HUES48 (cell line): Measurements from ENCODE around the gene ATRNL1.
"Not testable (repeated sequence)": the region's sequence is repeated elsewhere in the genome, so short reads cannot be mapped to it uniquely, and the experiment has no call there.

Source experiments
- H3K27ac ChIP-seq: one replicate; pipeline ENCODE4 v1.7.0; 2013; ENCODE audit warnings: low read depth, low read length, inconsistent platforms
- H3K27me3 ChIP-seq: 2 replicates; pipeline ENCODE4 v1.6.1; 2013; ENCODE audit warnings: mild to moderate bottlenecking, low read length; ENCODE audit not compliant: control insufficient read depth, insufficient read depth
- H3K36me3 ChIP-seq: 2 replicates; pipeline ENCODE4 v1.6.1; 2013; ENCODE audit warnings: low read length; ENCODE audit not compliant: control insufficient read depth, insufficient read depth
- H3K4me1 ChIP-seq: 2 replicates; pipeline ENCODE4 v1.6.1; 2013; ENCODE audit warnings: mild to moderate bottlenecking, low read length; ENCODE audit not compliant: control insufficient read depth, insufficient read depth
- H3K4me3 ChIP-seq: 2 replicates; pipeline ENCODE4 v1.5.1; 2013; ENCODE audit warnings: mild to moderate bottlenecking, low read depth, low read length
- H3K9ac ChIP-seq: 2 replicates; pipeline ENCODE4 v1.6.1; 2013; ENCODE audit warnings: mild to moderate bottlenecking, low read depth, low read length, moderate library complexity
- H3K9me3 ChIP-seq: 2 replicates; pipeline ENCODE4 v1.6.1; 2013; ENCODE audit warnings: low read length; ENCODE audit not compliant: control insufficient read depth, insufficient read depth

The ATRNL1 gene

GRCh38 chr10:115527682-115528081 is 434.5 kb downstream of the ATRNL1 start:
- not testable (repeated sequence) for H3K4me3 ChIP-seq, H3K27ac ChIP-seq, H3K27me3 ChIP-seq, H3K9ac ChIP-seq, H3K9me3 ChIP-seq, H3K4me1 ChIP-seq, H3K36me3 ChIP-seq

- H3K4me3 ChIP-seq, H3K9ac ChIP-seq, H3K27ac ChIP-seq, H3K36me3 ChIP-seq, H3K27me3 ChIP-seq, H3K9me3 ChIP-seq, H3K4me1 ChIP-seq: not testable (repeated sequence)
Measured at GRCh38 chr10:115536401-115536800, 443.2 kb downstream of the ATRNL1 start.

GRCh38 chr10:115539142-115539762 is 446.1 kb downstream of the ATRNL1 start:
- H3K36me3 ChIP-seq, result no peaks in the 10 kb centered on the region
- no peaks in the 10 kb centered on the region for H3K4me1 ChIP-seq
- H3K27me3 ChIP-seq, result no peaks in the 10 kb centered on the region
- H3K4me3 ChIP-seq, result no peak overlapping the region
- no peak overlapping the region for H3K27ac ChIP-seq
- no peak overlapping the region for H3K9ac ChIP-seq
- H3K9me3 ChIP-seq, result peaks cover 7% of the 10 kb centered on the region

DNA sequence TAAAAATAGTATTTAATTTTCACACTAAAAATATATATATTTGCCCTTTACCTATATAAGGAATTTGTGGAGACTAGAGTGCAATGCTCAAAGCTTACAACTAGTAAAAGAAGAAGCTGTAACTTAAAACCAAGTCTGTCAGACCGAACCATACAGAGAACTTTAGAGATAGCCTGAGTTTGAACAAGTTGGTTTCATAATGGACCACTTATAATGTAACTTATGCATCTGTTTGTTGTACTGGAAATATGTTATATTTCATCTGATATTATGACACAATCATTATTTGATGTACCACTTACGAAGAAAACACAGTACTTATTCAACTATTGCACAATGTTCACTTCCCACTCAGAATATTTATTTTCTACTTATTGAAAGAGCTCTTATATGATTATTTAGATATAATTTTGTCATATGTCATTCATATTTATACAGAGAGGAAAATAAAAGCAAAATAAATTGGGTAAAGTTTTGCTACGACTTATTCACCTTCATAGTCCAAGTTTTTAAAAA is 462.8 kb downstream of the ATRNL1 start:
- H3K27ac ChIP-seq, result no peak overlapping the region
- H3K27me3 ChIP-seq, result no peaks in the 10 kb centered on the region
- H3K4me3 ChIP-seq, result no peak overlapping the region
- no peaks in the 10 kb centered on the region for H3K9me3 ChIP-seq
- no peak overlapping the region for H3K9ac ChIP-seq
- H3K4me1 ChIP-seq, result peaks cover 9% of the 10 kb centered on the region; the same call in 1 of the 2 replicates
- no peaks in the 10 kb centered on the region for H3K36me3 ChIP-seq

DNA sequence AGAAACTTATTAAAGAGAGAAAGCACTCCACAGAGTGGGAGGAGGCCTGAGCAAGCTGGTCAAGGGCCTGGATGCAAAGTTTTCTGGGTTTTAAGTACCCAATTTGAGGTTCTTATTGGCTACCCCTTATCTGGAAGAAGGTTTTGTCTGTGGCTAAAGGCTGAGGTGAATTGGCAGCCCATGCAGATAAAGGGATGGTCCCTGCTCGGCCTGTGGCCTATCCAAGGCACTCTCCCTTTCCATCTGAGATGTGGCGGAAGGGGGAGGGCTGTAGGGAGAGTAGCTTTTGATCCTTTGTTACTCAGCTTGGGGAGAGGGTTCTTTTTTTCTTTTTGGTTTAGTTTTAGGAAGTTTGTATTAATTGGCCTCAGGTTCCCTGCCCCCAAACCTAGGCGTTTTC is 465.1 kb downstream of the ATRNL1 start:
- Histone ChIP-seq H3K27ac (no peak overlapping the region), H3K9me3 (no peaks in the 10 kb centered on the region), H3K4me1 (peaks cover 9% of the 10 kb centered on the region; the same call in 1 of the 2 replicates), H3K4me3 (no peak overlapping the region), H3K36me3 (no peaks in the 10 kb centered on the region), H3K27me3 (no peaks in the 10 kb centered on the region), H3K9ac (no peak overlapping the region)

- H3K4me3 ChIP-seq, result no peak overlapping the region
- no peaks in the 10 kb centered on the region for H3K27me3 ChIP-seq
- H3K27ac ChIP-seq, result no peak overlapping the region
- no peak overlapping the region for H3K9ac ChIP-seq
- no peaks in the 10 kb centered on the region for H3K36me3 ChIP-seq
- no peaks in the 10 kb centered on the region for H3K9me3 ChIP-seq
- H3K4me1 ChIP-seq, result no peaks in the 10 kb centered on the region
Measured at GRCh38 chr10:115566867-115567266, 473.7 kb downstream of the ATRNL1 start.

GRCh38 chr10:115572740-115573455 is 479.7 kb downstream of the ATRNL1 start:
- H3K4me1 ChIP-seq, result no peaks in the 10 kb centered on the region
- no peaks in the 10 kb centered on the region for H3K36me3 ChIP-seq
- no peak overlapping the region for H3K9ac ChIP-seq
- no peak overlapping the region for H3K27ac ChIP-seq
- no peaks in the 10 kb centered on the region for H3K27me3 ChIP-seq
- H3K4me3 ChIP-seq, result no peak overlapping the region; the same call in 1 of the 2 replicates
- no peaks in the 10 kb centered on the region for H3K9me3 ChIP-seq

DNA sequence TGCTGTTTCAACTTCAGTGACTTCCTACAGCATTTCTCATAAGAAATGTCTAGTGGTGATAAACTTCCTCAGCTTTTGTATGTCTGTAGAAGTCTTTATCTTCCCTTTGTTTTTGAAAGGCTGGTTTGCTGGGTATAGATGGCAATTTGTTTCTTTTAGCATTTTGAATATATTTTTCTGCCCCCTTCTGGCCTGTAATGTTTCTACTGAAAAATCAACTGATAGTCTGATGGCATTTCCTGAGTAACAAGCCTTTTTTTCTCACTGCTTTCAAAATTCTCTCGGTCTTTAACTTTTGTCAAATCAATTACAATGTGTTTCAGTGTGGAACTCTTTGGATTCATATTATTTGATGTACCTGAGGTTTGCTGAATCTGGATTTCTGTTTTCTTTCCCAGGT is 487.1 kb downstream of the ATRNL1 start:
- H3K9me3 ChIP-seq, result no peaks in the 10 kb centered on the region
- H3K4me3 ChIP-seq, result no peak overlapping the region
- no peak overlapping the region for H3K27ac ChIP-seq
- no peaks in the 10 kb centered on the region for H3K4me1 ChIP-seq
- no peaks in the 10 kb centered on the region for H3K27me3 ChIP-seq
- no peak overlapping the region for H3K9ac ChIP-seq
- H3K36me3 ChIP-seq, result no peaks in the 10 kb centered on the region

GRCh38 chr10:115593060-115593459 is 499.9 kb downstream of the ATRNL1 start:
- Histone ChIP-seq H3K4me1 (no peaks in the 10 kb centered on the region), H3K27me3 (no peaks in the 10 kb centered on the region)

GRCh38 chr10:115604627-115605026 is 511.5 kb downstream of the ATRNL1 start:
- H3K4me1 ChIP-seq, result no peaks in the 10 kb centered on the region
- no peaks in the 10 kb centered on the region for H3K9me3 ChIP-seq
- no peaks in the 10 kb centered on the region for H3K27me3 ChIP-seq
- H3K4me3 ChIP-seq, result no peak overlapping the region
- H3K27ac ChIP-seq, result no peak overlapping the region
- H3K36me3 ChIP-seq, result no peaks in the 10 kb centered on the region
- no peak overlapping the region for H3K9ac ChIP-seq

More at GRCh38 chr10:115593060-115593459, 499.9 kb downstream of the ATRNL1 start:
- no peak overlapping the region for H3K9ac ChIP-seq
- no peak overlapping the region for H3K4me3 ChIP-seq
- H3K9me3 ChIP-seq, result no peaks in the 10 kb centered on the region
- H3K27ac ChIP-seq, result no peak overlapping the region
- no peaks in the 10 kb centered on the region for H3K36me3 ChIP-seq

- Histone ChIP-seq H3K9me3 (no peaks in the 10 kb centered on the region), H3K27ac (no peak overlapping the region), H3K4me3 (no peak overlapping the region), H3K36me3 (no peaks in the 10 kb centered on the region), H3K4me1 (no peaks in the 10 kb centered on the region), H3K27me3 (no peaks in the 10 kb centered on the region), H3K9ac (no peak overlapping the region)
Measured at GRCh38 chr10:115606086-115606485, 512.9 kb downstream of the ATRNL1 start.
